DOHH2 (cell line): ENCODE data around the gene ATG10.

Experiments
- H3F3A ChIP-seq: fragments of 200-600 bp; sonication (generic), shearing (Covaris generic); 2 replicates; pipeline ENCODE4 v1.6.0; 2016; ENCODE audit warnings: antibody characterized with exemption, mild to moderate bottlenecking; ENCODE audit not compliant: control insufficient read depth, insufficient read depth
- H3K27ac ChIP-seq: fragments of 200-600 bp; sonication (generic); 2 replicates; pipeline ENCODE4 v1.5.1; 2014; ENCODE audit warnings: low read depth, mild to moderate bottlenecking, low read length, moderate library complexity
- H3K27me3 ChIP-seq: fragments of 200-600 bp; sonication (generic); 2 replicates; pipeline ENCODE4 v1.6.1; 2014; ENCODE audit warnings: mild to moderate bottlenecking, low read length, mixed read lengths; ENCODE audit not compliant: control insufficient read depth
- H3K36me3 ChIP-seq: fragments of 200-600 bp; sonication (generic); 2 replicates; pipeline ENCODE4 v1.6.1; 2014; ENCODE audit warnings: mild to moderate bottlenecking, low read length, moderate library complexity, mixed read lengths; ENCODE audit not compliant: control insufficient read depth
- H3K4me1 ChIP-seq: fragments of 200-600 bp; sonication (generic); 2 replicates; pipeline ENCODE4 v1.6.1; 2014; ENCODE audit warnings: mild to moderate bottlenecking, low read length, mixed read lengths; ENCODE audit not compliant: control insufficient read depth
- H3K4me2 ChIP-seq: fragments of 200-600 bp; sonication (generic); 2 replicates; pipeline ENCODE4 v1.6.0; 2014; ENCODE audit warnings: mild to moderate bottlenecking, low read length, moderate library complexity
- H3K4me3 ChIP-seq: fragments of 200-600 bp; sonication (generic); 2 replicates; pipeline ENCODE4 v1.5.1; 2014; ENCODE audit warnings: mild to moderate bottlenecking, low read length, mixed read lengths
- H3K79me2 ChIP-seq: fragments of 200-600 bp; sonication (generic); 2 replicates; pipeline ENCODE4 v1.6.1; 2014; ENCODE audit warnings: mild to moderate bottlenecking, low read length, mixed read lengths; ENCODE audit not compliant: control insufficient read depth
- H3K9me2 ChIP-seq: fragments of 200-600 bp; sonication (generic); replicated peaks from 2 replicates; pipeline ENCODE4 v1.6.1; 2014; ENCODE audit warnings: mild to moderate bottlenecking, low read length, mixed read lengths; ENCODE audit not compliant: control insufficient read depth
- H3K9me3 ChIP-seq: fragments of 200-600 bp; sonication (generic); 2 replicates; pipeline ENCODE4 v1.6.1; 2014; ENCODE audit warnings: antibody characterized with exemption, low read length, mixed read lengths; ENCODE audit not compliant: control insufficient read depth, insufficient read depth
- H4K20me1 ChIP-seq: fragments of 200-600 bp; sonication (generic); 2 replicates; pipeline ENCODE4 v1.6.0; 2014; ENCODE audit warnings: low read depth, mild to moderate bottlenecking, antibody characterized with exemption, low read length, moderate library complexity; ENCODE audit not compliant: control insufficient read depth, insufficient read depth
- CTCF ChIP-seq: fragments of 200-600 bp; sonication (generic); IDR thresholded peaks from one replicate; pipeline ENCODE4 v1.5.1; 2014; ENCODE audit warnings: antibody characterized with exemption, mild to moderate bottlenecking, low read depth, low read length; ENCODE audit not compliant: poor library complexity, severe bottlenecking
- EZH2phosphoT487 ChIP-seq: fragments of 200-600 bp; sonication (generic); IDR thresholded peaks from 2 replicates; pipeline ENCODE4 v1.6.1; 2017; ENCODE audit warnings: borderline replicate concordance, mild to moderate bottlenecking, antibody characterized with exemption, low read length, moderate library complexity, mixed read lengths

Gene ATG10

GRCh38 chr5:81971712-81972491 lies at the start of gene ATG10:
TSS of gene ATG10 (plus strand) at chr5:81972023. CDS start at chr5:81987571, 15,548 bp downstream.
- TF ChIP-seq EZH2phosphoT487 (no peak), CTCF (no peak)
- Histone ChIP-seq H3K36me3 (peaks cover 6% of the 10 kb centered on the region), H3K4me1 (peaks cover 28% of the 10 kb centered on the region), H3K9me2 (no peaks in the 10 kb centered on the region), H3K27me3 (no peaks in the 10 kb centered on the region), H3K4me3 (peak within 1 kb of the TSS; percentile 74), H3K79me2 (peaks cover 19% of the 10 kb centered on the region), H3F3A (peaks cover 2% of the 10 kb centered on the region; the same call in 1 of the 2 replicates), H4K20me1 (no peaks in the 10 kb centered on the region), H3K27ac (peak within 1 kb of the TSS; percentile 66), H3K9me3 (no peaks in the 10 kb centered on the region), H3K4me2 (peak within 1 kb of the TSS; percentile 73)

- Histone ChIP-seq H4K20me1 (no peaks in the 10 kb centered on the region), H3K9me2 (no peaks in the 10 kb centered on the region), H3K27me3 (peaks cover 9% of the 10 kb centered on the region; the same call in 1 of the 2 replicates), H3K79me2 (no peaks in the 10 kb centered on the region), H3K4me1 (no peaks in the 10 kb centered on the region), H3K36me3 (no peaks in the 10 kb centered on the region), H3K4me3 (no peak overlapping the region), H3F3A (no peaks in the 10 kb centered on the region), H3K27ac (no peak overlapping the region), H3K9me3 (no peaks in the 10 kb centered on the region), H3K4me2 (no peak overlapping the region)
- TF ChIP-seq EZH2phosphoT487 (no peak), CTCF (no peak)
Measured at GRCh38 chr5:81922854-81923279, 49.0 kb upstream of the ATG10 start.

- Histone ChIP-seq H3K27ac (no peak overlapping the region), H3K27me3 (peaks cover 9% of the 10 kb centered on the region; the same call in 1 of the 2 replicates), H3K4me2 (no peak overlapping the region), H3K36me3 (no peaks in the 10 kb centered on the region), H3F3A (no peaks in the 10 kb centered on the region), H4K20me1 (no peaks in the 10 kb centered on the region), H3K4me3 (no peak overlapping the region), H3K4me1 (no peaks in the 10 kb centered on the region), H3K9me3 (no peaks in the 10 kb centered on the region), H3K79me2 (no peaks in the 10 kb centered on the region), H3K9me2 (no peaks in the 10 kb centered on the region)
- TF ChIP-seq CTCF (no peak), EZH2phosphoT487 (no peak)
Measured at GRCh38 chr5:81924442-81924841, 47.4 kb upstream of the ATG10 start.
